DMS79 (cell line): ENCODE data around the gene MACROD2.

Experiments
- DNase-seq: peaks from one replicate; lab custom pipeline; 2025; lab: John Stamatoyannopoulos, UW

MACROD2 gene

GRCh38 chr20:14062786-14063185 lies 67.5 kb downstream of the MACROD2 start:
- no peak for DNase-seq

GRCh38 chr20:14064333-14064732 lies 69.0 kb downstream of the MACROD2 start:
- DNase-seq, result no peak

- DNase-seq, result no peak
Measured at GRCh38 chr20:14064921-14065320, 69.6 kb downstream of the MACROD2 start.

- no peak for DNase-seq
Measured at GRCh38 chr20:14065774-14066173, 70.5 kb downstream of the MACROD2 start.

- no peak for DNase-seq
Measured at GRCh38 chr20:14067603-14068002, 72.3 kb downstream of the MACROD2 start.

GRCh38 chr20:14069796-14070195 lies 74.5 kb downstream of the MACROD2 start:
- no peak for DNase-seq

- DNase-seq, result peak; percentile 85
Measured at GRCh38 chr20:14093652-14094051, 98.3 kb downstream of the MACROD2 start.

GRCh38 chr20:14098261-14098660 lies 102.9 kb downstream of the MACROD2 start:
- no peak for DNase-seq

GRCh38 chr20:14113416-14113815 lies 118.1 kb downstream of the MACROD2 start:
- no peak for DNase-seq

- no peak for DNase-seq
Measured at GRCh38 chr20:14114065-14114704, 118.9 kb downstream of the MACROD2 start.

- DNase-seq, result no peak
Measured at GRCh38 chr20:14116037-14116436, 120.7 kb downstream of the MACROD2 start.

GRCh38 chr20:14117768-14118167 lies 122.5 kb downstream of the MACROD2 start:
- no peak for DNase-seq

- DNase-seq, result no peak
Measured at GRCh38 chr20:14126856-14127255, 131.5 kb downstream of the MACROD2 start.

GRCh38 chr20:14127514-14128223 lies 132.4 kb downstream of the MACROD2 start:
- no peak for DNase-seq

GRCh38 chr20:14134004-14134403 lies 138.7 kb downstream of the MACROD2 start:
- DNase-seq, result no peak

- DNase-seq, result no peak
Measured at GRCh38 chr20:14142171-14142570, 146.9 kb downstream of the MACROD2 start.

- no peak for DNase-seq
Measured at GRCh38 chr20:14142964-14143627, 147.8 kb downstream of the MACROD2 start.

GRCh38 chr20:14148042-14148441 lies 152.7 kb downstream of the MACROD2 start:
- no peak for DNase-seq

GRCh38 chr20:14155361-14155760 lies 160.0 kb downstream of the MACROD2 start:
- DNase-seq, result no peak

GRCh38 chr20:14178528-14178927 lies 183.2 kb downstream of the MACROD2 start:
- no peak for DNase-seq

GRCh38 chr20:14178952-14179351 lies 183.6 kb downstream of the MACROD2 start:
- no peak for DNase-seq

- DNase-seq, result no peak
Measured at GRCh38 chr20:14189794-14190402, 194.6 kb downstream of the MACROD2 start.

- no peak for DNase-seq
Measured at GRCh38 chr20:14191559-14191958, 196.2 kb downstream of the MACROD2 start.
